HG02610 (cell line): ENCODE measurements around the gene GVQW3.

Experiments
- ATAC-seq: cut with Tn5 transposase; IDR thresholded peaks from one replicate; pipeline ENCODE4 v1.9.1; 2021; ENCODE audit warnings: mild to moderate bottlenecking, moderate library complexity; ENCODE audit not compliant: unreplicated experiment

Gene GVQW3

DNA sequence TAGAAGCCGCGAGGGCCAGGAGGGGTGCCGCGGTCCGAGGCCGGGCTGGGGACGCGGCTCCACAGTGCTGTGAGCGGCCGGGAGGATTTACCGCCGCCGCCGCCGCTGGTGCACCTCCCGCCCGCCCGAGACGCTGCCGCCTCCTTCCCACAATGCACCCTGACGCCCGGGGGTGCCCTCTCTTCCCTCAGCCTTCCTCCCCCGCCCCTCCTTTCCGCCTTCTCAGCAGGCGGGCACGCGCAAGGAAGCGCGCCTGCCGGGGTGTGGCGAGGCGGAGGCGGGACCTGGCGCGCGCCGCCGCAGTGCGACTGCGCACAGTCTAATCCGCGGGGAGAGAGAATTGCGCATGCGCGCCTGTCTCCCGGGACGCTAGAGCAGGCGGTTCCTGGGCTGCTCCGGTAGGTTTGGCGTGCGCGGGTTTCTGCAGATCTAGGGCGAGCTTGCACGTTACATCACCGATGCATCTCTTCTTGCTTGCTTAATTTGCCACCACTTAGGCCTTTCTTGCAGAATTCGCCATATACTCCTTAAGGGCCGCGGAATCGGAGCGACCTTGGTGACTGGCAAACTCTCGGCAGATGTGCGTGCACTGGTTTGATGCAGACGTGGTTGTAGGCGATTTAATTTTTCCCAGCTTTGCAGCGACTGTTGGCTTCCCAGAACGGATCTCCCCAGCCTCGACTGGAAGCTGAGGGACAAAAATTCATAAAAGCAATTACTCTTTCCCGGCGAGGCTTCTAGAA is at the start of gene GVQW3, which contains the start of gene THAP12:
TSS of gene GVQW3 (plus strand) at position 347 of the 743 bp plus-strand sequence. CDS start 506 bp downstream, outside the sequence.
TSS of gene THAP12 (minus strand) at position 156 of the 743 bp plus-strand sequence. CDS start 296 bp downstream, outside the sequence.
- peak; percentile 75 for ATAC-seq

DNA sequence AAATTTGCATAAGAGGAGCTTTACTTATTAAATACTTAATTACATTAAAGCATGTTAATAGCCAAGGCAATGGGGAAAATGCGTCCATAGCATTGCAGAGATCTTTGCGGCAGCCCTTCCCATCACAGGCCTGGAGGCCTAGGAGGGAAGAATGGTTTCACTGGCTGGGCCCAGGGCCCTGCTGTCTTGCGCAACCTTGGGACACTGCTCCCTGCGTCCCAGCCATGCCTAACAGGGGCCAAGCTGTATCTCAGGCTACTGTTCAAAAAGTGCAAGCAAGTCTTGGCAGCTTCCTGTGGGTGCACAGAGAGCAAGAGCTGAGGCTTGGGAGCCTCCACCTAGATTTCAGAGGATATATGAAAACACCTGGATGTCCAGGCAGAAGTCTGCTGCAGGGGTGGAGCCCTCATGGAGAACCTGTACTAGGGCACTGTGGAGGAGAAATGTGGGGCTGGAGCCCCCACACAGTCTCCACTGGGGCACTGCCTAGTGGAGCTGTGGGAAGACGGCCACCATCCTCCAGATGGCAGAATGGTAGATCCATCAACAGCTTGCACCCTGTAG is 46.2 kb upstream of the GVQW3 start:
- no peak for ATAC-seq

GRCh38 chr11:76335842-76336241 is 45.3 kb upstream of the GVQW3 start:
- no peak for ATAC-seq

GRCh38 chr11:76336597-76336996 is 44.5 kb upstream of the GVQW3 start:
- no peak for ATAC-seq

- ATAC-seq, result no peak
These were observed 43.7 kb upstream of the GVQW3 start for GRCh38 chr11:76337469-76337868.

- no peak for ATAC-seq
These were observed 43.2 kb upstream of the GVQW3 start for GRCh38 chr11:76337923-76338322.

DNA sequence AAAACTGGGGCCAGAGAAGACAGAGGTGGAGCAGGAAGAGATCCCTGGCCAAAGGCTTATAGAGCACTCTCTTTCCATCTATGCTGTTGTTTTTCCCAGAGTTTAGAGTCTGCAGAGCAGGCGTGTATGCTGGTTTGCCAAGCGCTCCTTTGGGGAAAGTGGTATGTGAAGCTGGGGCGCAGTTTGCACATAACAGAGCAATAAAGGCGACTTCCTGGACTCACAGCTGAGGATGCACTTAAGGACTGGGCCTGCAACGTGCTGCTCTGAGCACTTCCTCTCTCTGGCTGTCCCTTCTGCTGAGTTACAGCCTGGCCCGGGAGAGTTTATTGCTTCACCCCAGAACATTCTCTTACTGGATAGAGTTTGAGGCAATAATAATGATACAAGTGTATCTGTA is 41.9 kb upstream of the GVQW3 start:
- ATAC-seq, result no peak

DNA sequence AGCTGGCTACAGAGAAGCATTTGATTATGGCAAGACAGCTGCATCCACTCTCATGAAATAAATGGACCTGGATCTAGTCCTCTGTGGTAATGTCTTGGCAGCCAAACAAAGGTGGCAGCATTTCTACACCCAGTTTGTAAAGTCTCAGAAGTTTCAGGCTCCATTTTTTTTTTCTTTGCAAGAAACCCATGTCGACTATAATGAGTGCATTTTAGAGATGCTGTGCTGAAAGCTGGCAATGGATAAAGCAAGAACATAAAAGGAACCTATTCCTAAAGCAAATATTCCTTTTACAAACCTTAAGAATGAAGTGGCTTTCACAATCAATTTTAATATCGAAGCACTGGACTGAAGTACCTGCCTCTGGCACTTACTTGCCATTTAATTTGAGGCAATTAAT is 33.7 kb upstream of the GVQW3 start:
- no peak for ATAC-seq

DNA sequence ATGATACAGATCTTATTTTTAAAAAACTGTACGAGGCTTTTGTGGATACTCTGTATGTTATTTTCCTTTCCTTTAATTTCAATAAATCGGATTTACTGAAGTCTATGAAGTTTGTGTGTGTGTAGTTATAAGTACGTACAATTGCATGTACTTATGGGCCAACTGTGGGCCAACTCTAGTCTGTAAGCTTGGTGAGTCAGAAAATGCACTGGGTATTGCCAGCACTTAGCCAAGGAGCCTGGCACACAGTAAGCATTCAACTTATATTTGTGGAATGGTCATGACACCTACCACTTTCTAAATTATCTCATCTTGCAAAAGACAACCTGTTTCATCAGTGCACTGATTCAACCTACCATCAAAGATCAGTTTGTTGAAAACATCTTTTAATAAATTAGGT is 32.8 kb upstream of the GVQW3 start:
- ATAC-seq, result no peak

- ATAC-seq, result no peak
These were observed 26.0 kb upstream of the GVQW3 start for GRCh38 chr11:76355172-76355571.

DNA sequence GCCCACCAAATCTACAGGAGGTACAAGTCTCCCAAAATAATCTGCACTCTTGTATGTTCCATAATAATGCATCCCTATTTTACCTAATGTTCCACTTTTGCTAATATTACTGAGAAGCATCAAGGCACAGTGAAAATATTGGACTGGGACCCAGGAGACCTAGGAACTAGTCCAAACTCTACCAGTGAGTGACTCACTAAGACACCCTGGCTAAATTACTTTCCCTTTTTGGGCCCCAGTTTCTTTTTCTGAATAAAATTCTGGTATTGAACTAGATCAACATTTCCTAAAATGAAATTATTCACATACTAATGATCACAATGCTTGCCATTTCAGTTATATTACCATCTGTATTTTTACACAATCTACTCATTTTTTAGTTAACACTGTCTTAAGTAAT is 19.7 kb upstream of the GVQW3 start:
- no peak for ATAC-seq

DNA sequence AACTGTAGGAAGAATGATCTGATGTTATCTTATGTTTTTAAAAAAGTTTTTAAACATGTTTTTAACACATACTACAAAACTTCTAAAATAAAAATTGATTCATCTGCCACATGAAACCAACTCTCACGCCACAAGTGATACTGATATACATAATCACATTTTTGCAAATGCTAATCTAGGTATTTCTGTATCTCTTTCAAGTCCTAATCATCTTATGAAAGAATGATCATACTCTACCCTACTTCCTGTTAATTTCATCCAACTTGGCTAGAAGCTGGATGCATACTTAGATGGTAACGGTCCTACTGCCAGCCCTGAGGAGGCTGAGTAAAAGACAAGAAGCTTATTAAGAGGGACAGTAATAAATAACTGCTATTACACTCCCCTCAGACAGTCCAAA is 19.3 kb upstream of the GVQW3 start:
- no peak for ATAC-seq

DNA sequence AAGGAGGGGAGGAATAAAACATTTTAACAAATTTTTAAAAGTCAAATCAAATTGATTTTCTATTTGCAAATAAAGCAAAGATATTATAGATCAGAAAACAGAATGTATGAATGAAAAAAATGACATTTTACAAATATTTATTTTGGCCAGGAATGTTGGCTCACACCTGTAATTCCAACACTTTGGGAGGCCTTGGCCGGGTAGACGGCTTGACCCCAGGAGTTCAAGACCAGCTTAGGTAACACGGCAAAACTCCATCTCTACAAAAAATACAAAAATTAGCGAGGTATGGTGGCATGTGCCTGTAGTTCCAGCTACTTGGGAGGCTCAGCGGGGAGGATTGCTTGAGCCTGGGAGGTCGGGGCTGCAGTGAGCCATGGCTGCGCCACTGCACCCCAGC is 18.4 kb upstream of the GVQW3 start:
- no peak for ATAC-seq

GRCh38 chr11:76365038-76365679 is 16.0 kb upstream of the GVQW3 start:
- ATAC-seq, result no peak

- no peak for ATAC-seq
These were observed 12.6 kb upstream of the GVQW3 start for GRCh38 chr11:76368490-76368889.

- ATAC-seq, result no peak
These were observed 11.7 kb upstream of the GVQW3 start for GRCh38 chr11:76369406-76369805.

- ATAC-seq, result peak; percentile 95
These were observed 10.0 kb upstream of the GVQW3 start for GRCh38 chr11:76371170-76371569.

DNA sequence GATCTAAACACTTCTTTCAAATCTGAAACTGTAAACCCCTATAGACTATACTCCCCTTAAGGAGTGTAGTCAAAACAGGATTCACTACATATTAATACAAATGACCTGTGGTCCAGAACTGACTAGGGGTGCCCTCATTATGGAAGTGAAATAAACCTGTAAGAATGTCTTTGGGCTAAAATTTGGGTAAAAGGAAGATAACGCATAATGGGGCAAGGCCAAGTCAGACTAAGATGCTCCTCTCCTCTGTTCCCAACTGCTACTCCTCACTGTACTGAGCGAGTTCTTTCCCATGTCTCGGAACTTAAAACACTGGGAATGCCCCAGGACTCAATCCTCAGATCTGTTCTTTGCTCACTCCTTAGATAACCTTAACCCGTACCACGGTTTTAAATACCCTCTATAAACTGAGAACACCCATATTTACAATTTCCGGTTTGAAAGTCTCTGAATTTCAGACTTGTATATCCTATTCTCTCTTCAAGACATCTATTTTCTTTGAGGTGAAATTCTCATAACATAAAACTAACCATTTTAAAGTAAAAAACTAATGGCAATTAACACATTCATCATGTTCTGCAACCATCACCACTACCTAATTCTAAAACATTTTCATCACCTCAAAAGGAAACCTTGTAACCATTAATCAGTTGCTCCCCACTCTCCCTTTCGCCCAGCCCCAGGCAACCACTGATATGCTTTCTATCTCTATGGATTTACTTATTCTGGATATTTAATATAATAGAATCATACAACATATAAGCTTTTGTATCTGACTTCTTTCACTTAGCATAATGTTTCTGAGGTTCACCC is 4.2 kb upstream of the GVQW3 start:
- peak; percentile 51 for ATAC-seq

- no peak for ATAC-seq
These were observed 1.3 kb upstream of the GVQW3 start for GRCh38 chr11:76379807-76380158.

DNA sequence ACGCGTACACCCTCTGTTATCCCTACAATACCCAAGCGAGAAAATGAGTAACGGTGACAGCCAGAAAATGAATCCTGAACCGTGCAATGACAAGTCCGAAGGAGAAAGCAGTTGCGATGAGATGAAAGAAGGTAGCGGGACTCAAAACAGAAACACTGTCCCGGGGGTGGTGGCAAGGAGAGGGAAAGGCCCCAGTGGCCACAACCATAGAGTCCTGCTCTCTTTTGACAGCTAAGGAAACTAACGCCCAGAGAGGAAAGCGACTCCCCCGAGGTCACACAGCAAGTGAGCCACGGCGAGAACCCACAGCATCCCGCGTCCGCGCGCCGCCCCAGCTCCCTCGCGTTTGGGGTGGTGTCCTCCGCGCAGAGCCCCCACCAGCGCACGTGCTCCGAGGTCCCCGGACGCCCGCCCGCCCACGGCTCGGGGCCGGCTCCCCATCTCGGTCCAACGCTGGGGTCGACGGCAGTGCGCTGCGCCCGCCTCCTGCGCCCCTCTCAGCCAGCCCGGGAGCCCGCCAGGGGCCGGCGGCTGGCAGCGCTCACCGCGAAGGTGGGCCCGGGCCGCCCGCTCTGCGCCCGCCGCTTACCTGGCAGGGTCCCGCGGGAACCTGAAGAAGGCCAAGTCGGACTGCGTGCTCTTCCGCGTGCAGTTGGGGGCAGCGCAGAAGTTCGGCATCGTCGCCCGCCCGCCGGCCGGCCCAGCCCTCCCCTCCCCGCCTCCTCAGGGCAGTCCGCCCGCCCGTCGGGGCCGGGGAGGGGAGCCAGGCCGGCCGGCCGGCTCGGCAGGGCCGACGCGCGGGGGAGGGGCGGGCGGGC is 755 bp upstream of the GVQW3 start:
- peak; percentile 29 for ATAC-seq

DNA sequence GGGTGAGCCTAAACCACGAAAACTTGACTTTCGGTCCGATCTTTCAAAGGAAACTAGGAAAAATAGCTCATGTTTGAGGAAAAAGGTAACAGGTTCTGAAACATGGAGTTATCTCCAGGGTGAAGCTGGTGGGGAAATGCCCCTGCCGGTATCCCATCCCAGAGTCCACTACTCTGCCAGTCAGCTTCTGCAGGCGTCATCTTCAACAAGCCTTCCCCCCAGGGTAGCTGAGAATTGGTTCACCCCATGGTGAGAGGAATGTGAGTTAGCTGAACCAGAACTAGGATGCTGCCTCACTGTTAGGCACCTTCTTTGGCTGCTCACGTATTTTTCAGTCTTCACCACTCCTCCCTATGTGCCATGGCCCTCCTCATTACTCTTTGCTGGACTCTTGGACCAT is 1.1 kb downstream of the GVQW3 start:
- ATAC-seq, result no peak
